ENCODE results near the gene RTRAF. TPM values are rescaled to one million over a fixed set of nuclear protein-coding genes. Genes with fewer than 3 reads are reported as not detected.

Gene RTRAF
- total and polyA plus RNA-seq, 9 of the 15 experiments (the other 6 are each of a cell fraction or from before 2014, with no cell fraction given) = 126 to 204 (median 155) TPM

DNA sequence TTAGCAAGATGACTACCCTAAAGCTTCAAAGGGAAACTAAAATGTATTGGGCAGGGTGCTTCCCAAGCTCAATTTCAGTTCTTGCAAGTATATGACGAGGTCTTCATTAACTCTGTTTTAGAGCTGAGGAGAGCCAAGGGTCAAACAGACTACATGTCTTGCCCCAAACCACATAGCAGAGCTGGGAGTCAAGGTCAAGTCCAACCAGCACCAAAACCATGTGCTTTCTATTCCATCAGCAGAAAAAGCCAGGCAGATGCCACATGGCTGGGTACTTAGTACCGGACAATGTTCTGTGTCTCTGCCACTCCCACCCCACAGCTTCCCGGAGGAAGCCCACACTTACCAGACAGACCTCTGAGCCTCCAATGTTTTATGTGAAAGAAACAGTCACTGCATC, 61.9 kb downstream of the RTRAF start (continued):
- TF ChIP-seq, protein P1, sequence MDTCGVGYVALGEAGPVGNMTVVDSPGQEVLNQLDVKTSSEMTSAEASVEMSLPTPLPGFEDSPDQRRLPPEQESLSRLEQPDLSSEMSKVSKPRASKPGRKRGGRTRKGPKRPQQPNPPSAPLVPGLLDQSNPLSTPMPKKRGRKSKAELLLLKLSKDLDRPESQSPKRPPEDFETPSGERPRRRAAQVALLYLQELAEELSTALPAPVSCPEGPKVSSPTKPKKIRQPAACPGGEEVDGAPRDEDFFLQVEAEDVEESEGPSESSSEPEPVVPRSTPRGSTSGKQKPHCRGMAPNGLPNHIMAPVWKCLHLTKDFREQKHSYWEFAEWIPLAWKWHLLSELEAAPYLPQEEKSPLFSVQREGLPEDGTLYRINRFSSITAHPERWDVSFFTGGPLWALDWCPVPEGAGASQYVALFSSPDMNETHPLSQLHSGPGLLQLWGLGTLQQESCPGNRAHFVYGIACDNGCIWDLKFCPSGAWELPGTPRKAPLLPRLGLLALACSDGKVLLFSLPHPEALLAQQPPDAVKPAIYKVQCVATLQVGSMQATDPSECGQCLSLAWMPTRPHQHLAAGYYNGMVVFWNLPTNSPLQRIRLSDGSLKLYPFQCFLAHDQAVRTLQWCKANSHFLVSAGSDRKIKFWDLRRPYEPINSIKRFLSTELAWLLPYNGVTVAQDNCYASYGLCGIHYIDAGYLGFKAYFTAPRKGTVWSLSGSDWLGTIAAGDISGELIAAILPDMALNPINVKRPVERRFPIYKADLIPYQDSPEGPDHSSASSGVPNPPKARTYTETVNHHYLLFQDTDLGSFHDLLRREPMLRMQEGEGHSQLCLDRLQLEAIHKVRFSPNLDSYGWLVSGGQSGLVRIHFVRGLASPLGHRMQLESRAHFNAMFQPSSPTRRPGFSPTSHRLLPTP (IDR thresholded peaks at IDR 0.05; ENCODE audit: borderline replicate concordance, extremely low read depth, insufficient read length) = no peak
- no peak for TF ChIP-seq GATAD2A (IDR thresholded peaks at IDR 0.05)
- no peak for TF ChIP-seq TBP (optimal IDR thresholded peaks at IDR 0.05; ENCODE audit: low read depth, low read length)
- TF ChIP-seq, protein P2, sequence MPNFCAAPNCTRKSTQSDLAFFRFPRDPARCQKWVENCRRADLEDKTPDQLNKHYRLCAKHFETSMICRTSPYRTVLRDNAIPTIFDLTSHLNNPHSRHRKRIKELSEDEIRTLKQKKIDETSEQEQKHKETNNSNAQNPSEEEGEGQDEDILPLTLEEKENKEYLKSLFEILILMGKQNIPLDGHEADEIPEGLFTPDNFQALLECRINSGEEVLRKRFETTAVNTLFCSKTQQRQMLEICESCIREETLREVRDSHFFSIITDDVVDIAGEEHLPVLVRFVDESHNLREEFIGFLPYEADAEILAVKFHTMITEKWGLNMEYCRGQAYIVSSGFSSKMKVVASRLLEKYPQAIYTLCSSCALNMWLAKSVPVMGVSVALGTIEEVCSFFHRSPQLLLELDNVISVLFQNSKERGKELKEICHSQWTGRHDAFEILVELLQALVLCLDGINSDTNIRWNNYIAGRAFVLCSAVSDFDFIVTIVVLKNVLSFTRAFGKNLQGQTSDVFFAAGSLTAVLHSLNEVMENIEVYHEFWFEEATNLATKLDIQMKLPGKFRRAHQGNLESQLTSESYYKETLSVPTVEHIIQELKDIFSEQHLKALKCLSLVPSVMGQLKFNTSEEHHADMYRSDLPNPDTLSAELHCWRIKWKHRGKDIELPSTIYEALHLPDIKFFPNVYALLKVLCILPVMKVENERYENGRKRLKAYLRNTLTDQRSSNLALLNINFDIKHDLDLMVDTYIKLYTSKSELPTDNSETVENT (CRISPR knock-in tag; IDR thresholded peaks at IDR 0.05) = no peak
- no peak for TF ChIP-seq SPI1 (IDR thresholded peaks at IDR 0.05; ENCODE audit: borderline replicate concordance, low read depth, low read length)
- no peak for TF ChIP-seq JUN (IDR thresholded peaks at IDR 0.05; ENCODE audit: borderline replicate concordance, low read depth, low read length)
- no peak for TF ChIP-seq JUN (CRISPR knock-in tag; IDR thresholded peaks at IDR 0.05; ENCODE audit: borderline replicate concordance)

Measured in K562 (cell line).